CD4-positive, alpha-beta T cell treated with Interleukin-17A for 1 hour (primary cell): Measurements from ENCODE around the gene GPHB5.
"Not testable (repeated sequence)": the region's sequence is repeated elsewhere in the genome, so short reads cannot be mapped to it uniquely, and the experiment has no call there.

Source experiments
- DNase-seq: peaks from one replicate; pipeline ENCODE4 v3.0.0-alpha.2; 2020

GPHB5 gene

GRCh38 chr14:63318835-63319234, at the start of gene GPHB5:
GPHB5 (minus strand) TSS chr14:63318935; CDS start chr14:63317849, 1,086 bp downstream.
- DNase-seq = no peak

GRCh38 chr14:63367742-63368364, 49.1 kb upstream of the GPHB5 start:
- DNase-seq = no peak

- DNase-seq = no peak
Observed at GRCh38 chr14:63362389-63362819, 43.7 kb upstream of the GPHB5 start.

GRCh38 chr14:63361790-63362189, 43.1 kb upstream of the GPHB5 start:
- no peak for DNase-seq

GRCh38 chr14:63357841-63358240, 39.1 kb upstream of the GPHB5 start:
- no peak for DNase-seq

GRCh38 chr14:63345826-63346225, 27.1 kb upstream of the GPHB5 start:
- no peak for DNase-seq

GRCh38 chr14:63344336-63344735, 25.6 kb upstream of the GPHB5 start:
- no peak for DNase-seq

- no peak for DNase-seq
Observed at GRCh38 chr14:63343878-63344277, 25.1 kb upstream of the GPHB5 start.

- DNase-seq = no peak
Observed at GRCh38 chr14:63342371-63342770, 23.6 kb upstream of the GPHB5 start.

GRCh38 chr14:63328787-63329737, 10.3 kb upstream of the GPHB5 start:
- no peak for DNase-seq

- DNase-seq = no peak
Observed at GRCh38 chr14:63326840-63327239, 8.1 kb upstream of the GPHB5 start.

- no peak for DNase-seq
Observed at GRCh38 chr14:63322897-63323573, 4.3 kb upstream of the GPHB5 start.

GRCh38 chr14:63322472-63322871, 3.7 kb upstream of the GPHB5 start:
- no peak for DNase-seq

GRCh38 chr14:63308723-63309317, 9.9 kb downstream of the GPHB5 start:
- no peak for DNase-seq

GRCh38 chr14:63304429-63304828, 14.3 kb downstream of the GPHB5 start:
- not testable (repeated sequence) for DNase-seq

GRCh38 chr14:63301891-63302534, 16.7 kb downstream of the GPHB5 start:
- DNase-seq = no peak

- no peak for DNase-seq
Observed at GRCh38 chr14:63300854-63301253, 17.9 kb downstream of the GPHB5 start.

GRCh38 chr14:63299351-63300110, 19.2 kb downstream of the GPHB5 start:
- no peak for DNase-seq

GRCh38 chr14:63297372-63298063, 21.2 kb downstream of the GPHB5 start:
- DNase-seq = no peak

GRCh38 chr14:63296060-63296563, 22.6 kb downstream of the GPHB5 start:
- DNase-seq = no peak

GRCh38 chr14:63295231-63295685, 23.5 kb downstream of the GPHB5 start:
- no peak for DNase-seq
